ENCODE measurements around the gene ARHGAP24.

DNA sequence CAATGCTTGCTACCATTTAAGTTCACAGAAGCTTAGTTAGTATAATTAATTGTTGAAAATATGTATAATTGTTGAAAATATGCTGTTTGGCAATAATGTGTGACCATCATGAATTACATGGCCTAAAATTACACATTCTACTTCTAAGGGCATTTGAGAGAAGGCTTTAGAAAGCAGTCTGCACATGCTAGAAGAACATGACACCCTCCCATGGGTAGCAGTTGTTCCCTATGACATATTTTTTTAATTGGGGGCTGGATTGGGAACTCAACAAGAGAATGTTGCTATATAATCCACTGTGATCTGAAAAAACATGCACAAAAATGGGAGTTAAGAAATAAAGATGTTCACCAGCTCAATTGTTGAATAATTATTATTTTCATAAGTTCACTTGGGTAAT is 331.4 kb downstream of the ARHGAP24 start:
- TF ChIP-seq, protein P1, sequence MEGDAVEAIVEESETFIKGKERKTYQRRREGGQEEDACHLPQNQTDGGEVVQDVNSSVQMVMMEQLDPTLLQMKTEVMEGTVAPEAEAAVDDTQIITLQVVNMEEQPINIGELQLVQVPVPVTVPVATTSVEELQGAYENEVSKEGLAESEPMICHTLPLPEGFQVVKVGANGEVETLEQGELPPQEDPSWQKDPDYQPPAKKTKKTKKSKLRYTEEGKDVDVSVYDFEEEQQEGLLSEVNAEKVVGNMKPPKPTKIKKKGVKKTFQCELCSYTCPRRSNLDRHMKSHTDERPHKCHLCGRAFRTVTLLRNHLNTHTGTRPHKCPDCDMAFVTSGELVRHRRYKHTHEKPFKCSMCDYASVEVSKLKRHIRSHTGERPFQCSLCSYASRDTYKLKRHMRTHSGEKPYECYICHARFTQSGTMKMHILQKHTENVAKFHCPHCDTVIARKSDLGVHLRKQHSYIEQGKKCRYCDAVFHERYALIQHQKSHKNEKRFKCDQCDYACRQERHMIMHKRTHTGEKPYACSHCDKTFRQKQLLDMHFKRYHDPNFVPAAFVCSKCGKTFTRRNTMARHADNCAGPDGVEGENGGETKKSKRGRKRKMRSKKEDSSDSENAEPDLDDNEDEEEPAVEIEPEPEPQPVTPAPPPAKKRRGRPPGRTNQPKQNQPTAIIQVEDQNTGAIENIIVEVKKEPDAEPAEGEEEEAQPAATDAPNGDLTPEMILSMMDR (IDR thresholded peaks at IDR 0.05; ENCODE audit: low read length), result no peak
- no peak for TF ChIP-seq EZH2 (optimal IDR thresholded peaks at IDR 0.05; ENCODE audit: low read depth, low read length)
- no peak for TF ChIP-seq EZH2phosphoT487 (IDR thresholded peaks at IDR 0.05; ENCODE audit: low read length)

All from MM.1S (cell line).